H9 (cell line): ENCODE measurements around the gene CHD3. TPM values are rescaled to one million over a fixed set of nuclear protein-coding genes. Genes with fewer than 3 reads are reported as not detected.

Source experiments
- DNase-seq: peaks from one replicate; pipeline ENCODE4 v3.0.0-alpha.2; 2017
- H2AFZ ChIP-seq: one replicate; pipeline ENCODE4 v1.6.1; 2013; ENCODE audit warnings: mild to moderate bottlenecking, low read length, control low read depth, moderate library complexity
- H2AK5ac ChIP-seq: 2 replicates; pipeline ENCODE4 v1.6.1; 2013; ENCODE audit warnings: low read length, control low read depth, mixed read lengths; ENCODE audit not compliant: insufficient read length
- H2BK120ac ChIP-seq: one replicate; pipeline ENCODE4 v1.6.1; 2013; ENCODE audit warnings: low read depth, mild to moderate bottlenecking, low read length, control low read depth, inconsistent platforms; ENCODE audit not compliant: poor library complexity, severe bottlenecking
- H2BK12ac ChIP-seq: 2 replicates; pipeline ENCODE4 v1.6.1; 2013; ENCODE audit warnings: low read length, control low read depth, mixed read lengths, low read depth; ENCODE audit not compliant: insufficient read length
- H2BK15ac ChIP-seq: 2 replicates; pipeline ENCODE4 v1.6.1; 2013; ENCODE audit warnings: low read depth, low read length, control low read depth
- H2BK20ac ChIP-seq: one replicate; pipeline ENCODE4 v1.6.1; 2013; ENCODE audit warnings: low read depth, mild to moderate bottlenecking, low read length, control low read depth, inconsistent platforms; ENCODE audit not compliant: poor library complexity, severe bottlenecking
- H2BK5ac ChIP-seq: 2 replicates; pipeline ENCODE4 v1.6.1; 2013; ENCODE audit warnings: low read length, control low read depth, mixed read lengths; ENCODE audit not compliant: insufficient read length
- H3K14ac ChIP-seq: 2 replicates; pipeline ENCODE4 v1.6.1; 2013; ENCODE audit warnings: low read length, control low read depth; ENCODE audit not compliant: insufficient read depth
- H3K18ac ChIP-seq: 2 replicates; pipeline ENCODE4 v1.6.1; 2013; ENCODE audit warnings: low read depth, mild to moderate bottlenecking, mixed read lengths, low read length, control low read depth; ENCODE audit not compliant: insufficient read length
- H3K23ac ChIP-seq: 2 replicates; pipeline ENCODE4 v1.6.1; 2013; ENCODE audit warnings: low read length, control low read depth, mixed read lengths, low read depth; ENCODE audit not compliant: insufficient read length
- H3K23me2 ChIP-seq: 2 replicates; pipeline ENCODE4 v1.6.1; 2013; ENCODE audit warnings: low read depth, mild to moderate bottlenecking, mixed read lengths, low read length, control low read depth; ENCODE audit not compliant: insufficient read length, poor library complexity, severe bottlenecking
- H3K27ac ChIP-seq: 2 replicates; pipeline ENCODE4 v1.5.1; 2013; ENCODE audit warnings: low read length, control low read depth, mixed read lengths, low read depth; ENCODE audit not compliant: insufficient read length
- H3K27me3 ChIP-seq: 2 replicates; pipeline ENCODE4 v1.6.1; 2013; ENCODE audit warnings: low read length, control low read depth, inconsistent platforms; ENCODE audit not compliant: insufficient read depth
- H3K4ac ChIP-seq: 2 replicates; pipeline ENCODE4 v1.6.1; 2013; ENCODE audit warnings: low read depth, mild to moderate bottlenecking, control low read depth, inconsistent platforms, low read length, moderate library complexity
- H3K4me1 ChIP-seq: 2 replicates; pipeline ENCODE4 v1.6.1; 2013; ENCODE audit warnings: low read length, control low read depth, inconsistent platforms; ENCODE audit not compliant: insufficient read depth
- H3K4me2 ChIP-seq: 2 replicates; pipeline ENCODE4 v1.6.1; 2013; ENCODE audit warnings: low read length, control low read depth, mixed read lengths; ENCODE audit not compliant: insufficient read length, insufficient read depth
- H3K56ac ChIP-seq: 2 replicates; pipeline ENCODE4 v1.6.1; 2013; ENCODE audit warnings: low read depth, mild to moderate bottlenecking, mixed read lengths, low read length, control low read depth; ENCODE audit not compliant: insufficient read length
- H3K79me1 ChIP-seq: 2 replicates; pipeline ENCODE4 v1.6.1; 2013; ENCODE audit warnings: low read depth, mild to moderate bottlenecking, moderate library complexity, low read length, control low read depth, inconsistent platforms; ENCODE audit not compliant: insufficient read depth, poor library complexity, severe bottlenecking
- H3K79me2 ChIP-seq: 2 replicates; pipeline ENCODE4 v1.6.1; 2013; ENCODE audit warnings: low read length, control low read depth, inconsistent platforms; ENCODE audit not compliant: insufficient read depth
- H3K9ac ChIP-seq: 2 replicates; pipeline ENCODE4 v1.6.1; 2013; ENCODE audit warnings: low read length, control low read depth, mixed read lengths; ENCODE audit not compliant: insufficient read length; ENCODE audit errors: extremely low read depth
- H3K9me3 ChIP-seq: one replicate; pipeline ENCODE4 v1.6.1; 2013; ENCODE audit warnings: low read depth, low read length, inconsistent platforms; ENCODE audit not compliant: control insufficient read depth
- H3T11ph ChIP-seq: one replicate; pipeline ENCODE4 v1.6.1; 2013; ENCODE audit warnings: mild to moderate bottlenecking, low read length, control low read depth, inconsistent platforms
- H4K20me1 ChIP-seq: one replicate; pipeline ENCODE4 v1.6.1; 2013; ENCODE audit not compliant: control insufficient read depth, insufficient read length, insufficient read depth
- H4K5ac ChIP-seq: 2 replicates; pipeline ENCODE4 v1.6.1; 2013; ENCODE audit warnings: low read depth, mild to moderate bottlenecking, mixed read lengths, low read length, control low read depth; ENCODE audit not compliant: insufficient read length
- H4K8ac ChIP-seq: replicated peaks from 2 replicates; pipeline ENCODE4 v1.6.1; 2013; ENCODE audit warnings: low read length, control low read depth, mixed read lengths, low read depth; ENCODE audit not compliant: insufficient read length
- H4K91ac ChIP-seq: 2 replicates; pipeline ENCODE4 v1.6.1; 2013; ENCODE audit warnings: low read depth, mild to moderate bottlenecking, moderate library complexity, mixed read lengths, low read length, control low read depth; ENCODE audit not compliant: insufficient read length
- H3K27ac Mint-ChIP-seq, 3 experiments: 2 replicates in 2 of 3; 3 replicates in 1 of 3; pipeline ENCODE4 v1.8.0; 2020 to 2021; ENCODE audit warnings: mixed read lengths in 3 of 3, mild to moderate bottlenecking in 1 of 3, moderate library complexity in 1 of 3
- H3K27me3 Mint-ChIP-seq: 2 replicates; pipeline ENCODE4 v1.8.0; 2021; ENCODE audit warnings: low read depth, mild to moderate bottlenecking, moderate library complexity, mixed read lengths
- H3K36me3 Mint-ChIP-seq, 3 experiments: 2 replicates in 2 of 3; 3 replicates in 1 of 3; pipeline ENCODE4 v1.8.0; 2020 to 2021; ENCODE audit warnings: low read depth in 3 of 3, mixed read lengths in 3 of 3; ENCODE audit not compliant: insufficient read depth in 1 of 3
- H3K4me1 Mint-ChIP-seq, 2 experiments: 2 replicates each; pipeline ENCODE4 v1.8.0; 2020; ENCODE audit warnings: mixed read lengths in 2 of 2
- H3K4me3 Mint-ChIP-seq, 2 experiments: 2 replicates in 1 of 2; 3 replicates in 1 of 2; pipeline ENCODE4 v1.8.0; 2020 to 2021; ENCODE audit warnings: mild to moderate bottlenecking in 2 of 2, mixed read lengths in 2 of 2, moderate library complexity in 1 of 2
- H3K9me3 Mint-ChIP-seq, 2 experiments: 2 replicates in 1 of 2; 3 replicates in 1 of 2; pipeline ENCODE4 v1.8.0; 2020; ENCODE audit warnings: mild to moderate bottlenecking in 2 of 2, mixed read lengths in 2 of 2, moderate library complexity in 1 of 2
- CTCF ChIP-seq: fragments of 200-600 bp; sonication (generic); conservative IDR thresholded peaks from 3 replicates; pipeline ENCODE4 v1.8.0; 2021; ENCODE audit warnings: antibody characterized with exemption, mild to moderate bottlenecking
- WGBS: extraction: QIAGEN DNeasy Blood & Tissue Kit; methylation state at CpG from one replicate; pipeline ENCODE4 v1.1.7; 2013; ENCODE audit warnings: missing lambda C conversion rate, low lambda C conversion rate, mixed read lengths; ENCODE audit not compliant: insufficient read length; ENCODE audit errors: extremely low coverage; 5-methylcytosine and 5-hydroxymethylcytosine counted together
- total RNA-seq: library from RNA; stranded (reverse); gene quantifications from 2 replicates; pipeline ENCODE4 v1.2.1, GENCODE V29; 2021

Gene CHD3
- total RNA-seq, 1 experiment from 2014 or later, result 33.2 TPM

GRCh38 chr17:7950578-7950977 lies 62.0 kb downstream of the CHD3 start:
- H3K23ac ChIP-seq, result no peak overlapping the region
- H2AK5ac ChIP-seq, result no peak overlapping the region
- H4K8ac ChIP-seq, result no peak overlapping the region
- no peaks in the 10 kb centered on the region for H3K4me1 ChIP-seq
- WGBS, result no CpG with 5 or more reads among the region's 3 CpGs
- TF ChIP-seq CTCF, result no peak
- Mint-ChIP-seq H3K9me3 (no peaks in the 10 kb centered on the region), H3K4me1 (peaks cover 0 to 6% of the 10 kb centered on the region in 2 experiments; a peak in 2 of 4 replicates), H3K27me3 (no peaks in the 10 kb centered on the region; the same call in 1 of the 2 replicates), H3K4me3 (no peak overlapping the region), H3K27ac (no peak overlapping the region), H3K36me3 (peaks cover 12 to 45% (median 39%) of the 10 kb centered on the region in 3 experiments; a peak in 6 of 7 replicates)
- H3K14ac ChIP-seq, result no peak overlapping the region
- DNase-seq, result no peak
- H3K27ac ChIP-seq, result no peak overlapping the region
- no peaks in the 10 kb centered on the region for H3K27me3 ChIP-seq
- H4K5ac ChIP-seq, result no peak overlapping the region
- no peak overlapping the region for H2BK15ac ChIP-seq
- H3K4ac ChIP-seq, result no peak overlapping the region
- no peak overlapping the region for H2AFZ ChIP-seq
- no peak overlapping the region for H3K18ac ChIP-seq
- H3K9ac ChIP-seq, result no peak overlapping the region
- H3K23me2 ChIP-seq, result no peaks in the 10 kb centered on the region
- no peak overlapping the region for H3K4me2 ChIP-seq
- H2BK120ac ChIP-seq, result no peak overlapping the region
- no peak overlapping the region for H2BK5ac ChIP-seq
- H4K20me1 ChIP-seq, result no peaks in the 10 kb centered on the region
- no peak overlapping the region for H3K56ac ChIP-seq
- no peaks in the 10 kb centered on the region for H3K9me3 ChIP-seq
- H2BK12ac ChIP-seq, result no peak overlapping the region
- H2BK20ac ChIP-seq, result no peak overlapping the region
- no peak overlapping the region for H3T11ph ChIP-seq
- no peaks in the 10 kb centered on the region for H3K79me1 ChIP-seq
- H3K79me2 ChIP-seq, result no peaks in the 10 kb centered on the region
- no peak overlapping the region for H4K91ac ChIP-seq
